ENCODE results near the gene ELAPOR1. TPM values are rescaled to one million over a fixed set of nuclear protein-coding genes. Genes with fewer than 3 reads are reported as not detected.

The ELAPOR1 gene
- total RNA-seq, 3 donors from 2014 or later (not counting 1 experiment from before 2014, with no cell fraction given): 6.2 to 8.3 (median 6.3) TPM

- intact Hi-C loops (cut with micrococcal nuclease): no loop called here
- no peaks in the 10 kb centered on the region for H3K4me1 Mint-ChIP-seq
- H3K36me3 Mint-ChIP-seq: no peaks in the 10 kb centered on the region
- peaks cover 3% of the 10 kb centered on the region for H3K4me1 ChIP-seq (ENCODE audit: control insufficient read depth, insufficient read depth, low read length)
- H3K27me3 ChIP-seq (ENCODE audit: control insufficient read depth, insufficient read depth, low read length): no peaks in the 10 kb centered on the region
- H3K27ac ChIP-seq (ENCODE audit: low read length): no peak overlapping the region
- H3K4me3 ChIP-seq (ENCODE audit: low read length): no peak overlapping the region
- DNase-seq (no peak), ATAC-seq (no peak)
- H3K27ac Mint-ChIP-seq: no peak overlapping the region
- H3K36me3 ChIP-seq (ENCODE audit: control insufficient read depth, insufficient read depth, low read length): no peaks in the 10 kb centered on the region
- no peaks in the 10 kb centered on the region for H3K9me3 ChIP-seq (ENCODE audit: control insufficient read depth, insufficient read depth, low read length)
- no peaks in the 10 kb centered on the region for H3K9me3 Mint-ChIP-seq
- H3K4me3 Mint-ChIP-seq: no peak overlapping the region
- H3K27me3 Mint-ChIP-seq (ENCODE audit: low read depth in 2 of 2): peaks cover 5% of the 10 kb centered on the region in 2 donors
- no peak for TF ChIP-seq CTCF (IDR thresholded peaks at IDR 0.05)
- WGBS (ENCODE audit: insufficient coverage): 92% methylated on average over 12 of the region's 13 CpGs
Measured at GRCh38 chr1:109084563-109085517, 29.1 kb upstream of the ELAPOR1 start.

- Mint-ChIP-seq H3K36me3 (no peaks in the 10 kb centered on the region), H3K4me3 (peak overlapping the region; percentile 93), H3K27me3 (ENCODE audit: low read depth in 2 of 2) (no peaks in the 10 kb centered on the region), H3K4me1 (peaks cover 28% of the 10 kb centered on the region in 2 donors), H3K27ac (peak overlapping the region; percentile 94 to 96), H3K9me3 (no peaks in the 10 kb centered on the region)
- WGBS (ENCODE audit: insufficient coverage): 89% methylated on average over 31 of the region's 31 CpGs
- no peaks in the 10 kb centered on the region for H3K9me3 ChIP-seq (ENCODE audit: control insufficient read depth, insufficient read depth, low read length)
- peak; percentile 27 to 38 for DNase-seq
- no peak for TF ChIP-seq CTCF (IDR thresholded peaks at IDR 0.05)
- H3K36me3 ChIP-seq (ENCODE audit: control insufficient read depth, insufficient read depth, low read length): peaks cover 8% of the 10 kb centered on the region
- H3K27ac ChIP-seq (ENCODE audit: low read length): peak overlapping the region; percentile 97
- no peak for ATAC-seq
- peaks cover 20% of the 10 kb centered on the region for H3K4me1 ChIP-seq (ENCODE audit: control insufficient read depth, insufficient read depth, low read length)
- intact Hi-C loops (cut with micrococcal nuclease): loop anchor here (1.0 to 5.0 kb wide), 4 partner anchors 11 to 342 kb away; partner anchors contain the start of genes STXBP3, TAF13 and WDR47
- no peaks in the 10 kb centered on the region for H3K27me3 ChIP-seq (ENCODE audit: control insufficient read depth, insufficient read depth, low read length)
- no peak overlapping the region for H3K4me3 ChIP-seq (ENCODE audit: low read length)
Measured at GRCh38 chr1:109089242-109090015, 24.5 kb upstream of the ELAPOR1 start.

- intact Hi-C loops (cut with micrococcal nuclease): loop anchor here (1.0 to 5.0 kb wide), 4 partner anchors 10 to 343 kb away; partner anchors contain the start of genes STXBP3, TAF13 and WDR47
- WGBS (ENCODE audit: insufficient coverage): 3% methylated on average over 67 of the region's 67 CpGs
- ATAC-seq: peak; percentile 93 to 98 (median 94)
- Histone ChIP-seq H3K36me3 (ENCODE audit: control insufficient read depth, insufficient read depth, low read length) (peaks cover 17% of the 10 kb centered on the region), H3K4me1 (ENCODE audit: control insufficient read depth, insufficient read depth, low read length) (peaks cover 20% of the 10 kb centered on the region), H3K27ac (ENCODE audit: low read length) (peak within 1 kb of the TSS; percentile 97), H3K27me3 (ENCODE audit: control insufficient read depth, insufficient read depth, low read length) (no peaks in the 10 kb centered on the region), H3K9me3 (ENCODE audit: control insufficient read depth, insufficient read depth, low read length) (no peaks in the 10 kb centered on the region), H3K4me3 (ENCODE audit: low read length) (peak within 1 kb of the TSS; percentile 91)
- H3K4me1 Mint-ChIP-seq: peaks cover 28% of the 10 kb centered on the region in 2 donors
- no peaks in the 10 kb centered on the region for H3K9me3 Mint-ChIP-seq
- no peaks in the 10 kb centered on the region for H3K27me3 Mint-ChIP-seq (ENCODE audit: low read depth in 2 of 2)
- peak; percentile 81 to 93 for DNase-seq
- H3K4me3 Mint-ChIP-seq: peak within 1 kb of the TSS; percentile 93
- H3K36me3 Mint-ChIP-seq: no peaks in the 10 kb centered on the region
- no peak for TF ChIP-seq CTCF (IDR thresholded peaks at IDR 0.05)
- H3K27ac Mint-ChIP-seq: peak within 1 kb of the TSS; percentile 94 to 96
Measured at GRCh38 chr1:109090196-109091077, 23.5 kb upstream of the ELAPOR1 start, which contains the start of gene TMEM167B. Gene TMEM167B, plus strand, starts transcription at chr1:109090764. Its CDS starts 109 bp downstream, at chr1:109090873.
